ENCODE results near the gene VPS13D.

DNA sequence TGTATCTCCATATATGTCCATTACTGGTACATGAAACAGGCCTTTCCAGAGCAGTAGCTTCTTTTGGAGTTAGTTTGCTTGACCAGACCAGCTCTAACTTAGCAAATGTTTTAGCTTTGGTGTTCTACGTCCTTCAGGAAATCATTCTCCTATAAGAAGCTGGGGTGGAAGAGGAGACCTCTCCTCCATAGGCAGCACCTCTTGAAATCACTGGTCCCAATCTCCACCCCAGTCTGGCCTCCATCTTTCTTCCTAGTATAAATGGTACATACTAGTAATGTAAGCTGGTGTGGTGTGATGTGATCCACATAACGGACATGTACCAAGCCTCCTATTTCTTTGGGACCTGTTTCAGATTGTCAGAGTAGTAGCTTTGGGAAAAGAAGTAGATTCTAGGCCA is 216.8 kb downstream of the VPS13D start:
- TF ChIP-seq FOXP2 (optimal IDR thresholded peaks at IDR 0.05; ENCODE audit: control extremely low read depth, extremely low read length, insufficient read depth) (no peak), EZH2 (IDR thresholded peaks at IDR 0.05) (no peak), POLR2AphosphoS5 (IDR thresholded peaks at IDR 0.05; ENCODE audit: borderline replicate concordance, low read depth, low read length) (no peak)

Measured in SK-N-MC (cell line).